ENCODE data around the gene KCND3.

KCND3 gene

DNA sequence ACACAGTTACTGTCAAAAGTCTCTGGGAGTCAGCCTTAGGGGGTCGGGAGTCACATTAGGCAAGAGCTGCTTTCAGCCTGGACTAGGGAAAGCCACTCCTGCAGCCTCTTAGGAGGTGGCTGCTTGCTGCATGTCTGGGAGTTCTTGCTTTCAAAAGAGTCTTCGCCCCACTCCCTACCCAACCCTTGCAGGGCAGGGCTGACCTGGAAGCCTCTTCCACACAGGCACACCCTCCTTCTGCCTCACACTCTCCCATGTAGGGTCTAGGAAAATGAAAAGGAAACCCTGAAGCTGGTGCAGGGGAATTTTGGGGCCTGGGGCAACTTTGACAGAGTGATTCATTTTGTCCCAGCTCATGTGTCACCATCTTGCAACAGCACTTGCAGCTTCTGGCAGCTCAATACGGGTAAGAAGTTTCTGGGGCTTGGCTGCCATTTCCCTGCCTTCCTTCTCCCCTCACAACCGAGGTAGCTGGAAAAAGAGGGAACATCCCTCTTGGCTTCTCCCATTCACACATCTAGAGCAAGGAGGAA is 37.3 kb downstream of the KCND3 start:
- TF ChIP-seq ZNF8 (CRISPR knock-in tag; IDR thresholded peaks at IDR 0.05) (no peak), BACH2 (CRISPR knock-in tag; IDR thresholded peaks at IDR 0.05; ENCODE audit: borderline replicate concordance) (no peak), ZC3H10 (CRISPR knock-in tag; IDR thresholded peaks at IDR 0.05) (no peak), ESRRG (CRISPR knock-in tag; IDR thresholded peaks at IDR 0.05) (no peak), RARB (CRISPR knock-in tag; IDR thresholded peaks at IDR 0.05) (no peak), ZNF70 (CRISPR knock-in tag; IDR thresholded peaks at IDR 0.05) (no peak), TOX (CRISPR knock-in tag; IDR thresholded peaks at IDR 0.05; ENCODE audit: borderline replicate concordance) (no peak), ARNTL (CRISPR knock-in tag; IDR thresholded peaks at IDR 0.05; ENCODE audit: borderline replicate concordance, low read depth) (no peak), PPARA (CRISPR knock-in tag; IDR thresholded peaks at IDR 0.05; ENCODE audit: borderline replicate concordance) (no peak), ISL1 (CRISPR knock-in tag; IDR thresholded peaks at IDR 0.05) (no peak), CSDC2 (CRISPR knock-in tag; IDR thresholded peaks at IDR 0.05) (no peak), ZNF565 (CRISPR knock-in tag; conservative IDR thresholded peaks at IDR 0.05; ENCODE audit: low read depth) (no peak), ZFP30 (CRISPR knock-in tag; IDR thresholded peaks at IDR 0.05) (no peak), OSR1 (CRISPR knock-in tag; IDR thresholded peaks at IDR 0.05) (no peak), SNAI2 (CRISPR knock-in tag; IDR thresholded peaks at IDR 0.05) (no peak)
- TF ChIP-seq, protein P1, sequence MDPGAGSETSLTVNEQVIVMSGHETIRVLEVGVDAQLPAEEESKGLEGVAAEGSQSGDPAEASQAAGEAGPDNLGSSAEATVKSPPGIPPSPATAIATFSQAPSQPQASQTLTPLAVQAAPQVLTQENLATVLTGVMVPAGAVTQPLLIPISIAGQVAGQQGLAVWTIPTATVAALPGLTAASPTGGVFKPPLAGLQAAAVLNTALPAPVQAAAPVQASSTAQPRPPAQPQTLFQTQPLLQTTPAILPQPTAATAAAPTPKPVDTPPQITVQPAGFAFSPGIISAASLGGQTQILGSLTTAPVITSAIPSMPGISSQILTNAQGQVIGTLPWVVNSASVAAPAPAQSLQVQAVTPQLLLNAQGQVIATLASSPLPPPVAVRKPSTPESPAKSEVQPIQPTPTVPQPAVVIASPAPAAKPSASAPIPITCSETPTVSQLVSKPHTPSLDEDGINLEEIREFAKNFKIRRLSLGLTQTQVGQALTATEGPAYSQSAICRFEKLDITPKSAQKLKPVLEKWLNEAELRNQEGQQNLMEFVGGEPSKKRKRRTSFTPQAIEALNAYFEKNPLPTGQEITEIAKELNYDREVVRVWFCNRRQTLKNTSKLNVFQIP (CRISPR knock-in tag; IDR thresholded peaks at IDR 0.05; ENCODE audit: borderline replicate concordance, low read depth) = no peak
- TF ChIP-seq, protein P2, sequence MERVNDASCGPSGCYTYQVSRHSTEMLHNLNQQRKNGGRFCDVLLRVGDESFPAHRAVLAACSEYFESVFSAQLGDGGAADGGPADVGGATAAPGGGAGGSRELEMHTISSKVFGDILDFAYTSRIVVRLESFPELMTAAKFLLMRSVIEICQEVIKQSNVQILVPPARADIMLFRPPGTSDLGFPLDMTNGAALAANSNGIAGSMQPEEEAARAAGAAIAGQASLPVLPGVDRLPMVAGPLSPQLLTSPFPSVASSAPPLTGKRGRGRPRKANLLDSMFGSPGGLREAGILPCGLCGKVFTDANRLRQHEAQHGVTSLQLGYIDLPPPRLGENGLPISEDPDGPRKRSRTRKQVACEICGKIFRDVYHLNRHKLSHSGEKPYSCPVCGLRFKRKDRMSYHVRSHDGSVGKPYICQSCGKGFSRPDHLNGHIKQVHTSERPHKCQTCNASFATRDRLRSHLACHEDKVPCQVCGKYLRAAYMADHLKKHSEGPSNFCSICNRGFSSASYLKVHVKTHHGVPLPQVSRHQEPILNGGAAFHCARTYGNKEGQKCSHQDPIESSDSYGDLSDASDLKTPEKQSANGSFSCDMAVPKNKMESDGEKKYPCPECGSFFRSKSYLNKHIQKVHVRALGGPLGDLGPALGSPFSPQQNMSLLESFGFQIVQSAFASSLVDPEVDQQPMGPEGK (CRISPR knock-in tag; IDR thresholded peaks at IDR 0.05; ENCODE audit: borderline replicate concordance) = no peak
- TF ChIP-seq, protein P3, sequence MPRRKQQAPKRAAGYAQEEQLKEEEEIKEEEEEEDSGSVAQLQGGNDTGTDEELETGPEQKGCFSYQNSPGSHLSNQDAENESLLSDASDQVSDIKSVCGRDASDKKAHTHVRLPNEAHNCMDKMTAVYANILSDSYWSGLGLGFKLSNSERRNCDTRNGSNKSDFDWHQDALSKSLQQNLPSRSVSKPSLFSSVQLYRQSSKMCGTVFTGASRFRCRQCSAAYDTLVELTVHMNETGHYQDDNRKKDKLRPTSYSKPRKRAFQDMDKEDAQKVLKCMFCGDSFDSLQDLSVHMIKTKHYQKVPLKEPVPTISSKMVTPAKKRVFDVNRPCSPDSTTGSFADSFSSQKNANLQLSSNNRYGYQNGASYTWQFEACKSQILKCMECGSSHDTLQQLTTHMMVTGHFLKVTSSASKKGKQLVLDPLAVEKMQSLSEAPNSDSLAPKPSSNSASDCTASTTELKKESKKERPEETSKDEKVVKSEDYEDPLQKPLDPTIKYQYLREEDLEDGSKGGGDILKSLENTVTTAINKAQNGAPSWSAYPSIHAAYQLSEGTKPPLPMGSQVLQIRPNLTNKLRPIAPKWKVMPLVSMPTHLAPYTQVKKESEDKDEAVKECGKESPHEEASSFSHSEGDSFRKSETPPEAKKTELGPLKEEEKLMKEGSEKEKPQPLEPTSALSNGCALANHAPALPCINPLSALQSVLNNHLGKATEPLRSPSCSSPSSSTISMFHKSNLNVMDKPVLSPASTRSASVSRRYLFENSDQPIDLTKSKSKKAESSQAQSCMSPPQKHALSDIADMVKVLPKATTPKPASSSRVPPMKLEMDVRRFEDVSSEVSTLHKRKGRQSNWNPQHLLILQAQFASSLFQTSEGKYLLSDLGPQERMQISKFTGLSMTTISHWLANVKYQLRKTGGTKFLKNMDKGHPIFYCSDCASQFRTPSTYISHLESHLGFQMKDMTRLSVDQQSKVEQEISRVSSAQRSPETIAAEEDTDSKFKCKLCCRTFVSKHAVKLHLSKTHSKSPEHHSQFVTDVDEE (CRISPR knock-in tag; IDR thresholded peaks at IDR 0.05) = no peak
- TF ChIP-seq, protein P4, sequence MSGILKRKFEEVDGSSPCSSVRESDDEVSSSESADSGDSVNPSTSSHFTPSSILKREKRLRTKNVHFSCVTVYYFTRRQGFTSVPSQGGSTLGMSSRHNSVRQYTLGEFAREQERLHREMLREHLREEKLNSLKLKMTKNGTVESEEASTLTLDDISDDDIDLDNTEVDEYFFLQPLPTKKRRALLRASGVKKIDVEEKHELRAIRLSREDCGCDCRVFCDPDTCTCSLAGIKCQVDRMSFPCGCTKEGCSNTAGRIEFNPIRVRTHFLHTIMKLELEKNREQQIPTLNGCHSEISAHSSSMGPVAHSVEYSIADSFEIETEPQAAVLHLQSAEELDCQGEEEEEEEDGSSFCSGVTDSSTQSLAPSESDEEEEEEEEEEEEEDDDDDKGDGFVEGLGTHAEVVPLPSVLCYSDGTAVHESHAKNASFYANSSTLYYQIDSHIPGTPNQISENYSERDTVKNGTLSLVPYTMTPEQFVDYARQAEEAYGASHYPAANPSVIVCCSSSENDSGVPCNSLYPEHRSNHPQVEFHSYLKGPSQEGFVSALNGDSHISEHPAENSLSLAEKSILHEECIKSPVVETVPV (CRISPR knock-in tag; IDR thresholded peaks at IDR 0.05) = no peak
- TF ChIP-seq, protein P5, sequence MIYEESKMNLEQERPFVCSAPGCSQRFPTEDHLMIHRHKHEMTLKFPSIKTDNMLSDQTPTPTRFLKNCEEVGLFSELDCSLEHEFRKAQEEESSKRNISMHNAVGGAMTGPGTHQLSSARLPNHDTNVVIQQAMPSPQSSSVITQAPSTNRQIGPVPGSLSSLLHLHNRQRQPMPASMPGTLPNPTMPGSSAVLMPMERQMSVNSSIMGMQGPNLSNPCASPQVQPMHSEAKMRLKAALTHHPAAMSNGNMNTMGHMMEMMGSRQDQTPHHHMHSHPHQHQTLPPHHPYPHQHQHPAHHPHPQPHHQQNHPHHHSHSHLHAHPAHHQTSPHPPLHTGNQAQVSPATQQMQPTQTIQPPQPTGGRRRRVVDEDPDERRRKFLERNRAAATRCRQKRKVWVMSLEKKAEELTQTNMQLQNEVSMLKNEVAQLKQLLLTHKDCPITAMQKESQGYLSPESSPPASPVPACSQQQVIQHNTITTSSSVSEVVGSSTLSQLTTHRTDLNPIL (CRISPR knock-in tag; IDR thresholded peaks at IDR 0.05; ENCODE audit: low read depth) = no peak
- ATAC-seq = no peak

DNA sequence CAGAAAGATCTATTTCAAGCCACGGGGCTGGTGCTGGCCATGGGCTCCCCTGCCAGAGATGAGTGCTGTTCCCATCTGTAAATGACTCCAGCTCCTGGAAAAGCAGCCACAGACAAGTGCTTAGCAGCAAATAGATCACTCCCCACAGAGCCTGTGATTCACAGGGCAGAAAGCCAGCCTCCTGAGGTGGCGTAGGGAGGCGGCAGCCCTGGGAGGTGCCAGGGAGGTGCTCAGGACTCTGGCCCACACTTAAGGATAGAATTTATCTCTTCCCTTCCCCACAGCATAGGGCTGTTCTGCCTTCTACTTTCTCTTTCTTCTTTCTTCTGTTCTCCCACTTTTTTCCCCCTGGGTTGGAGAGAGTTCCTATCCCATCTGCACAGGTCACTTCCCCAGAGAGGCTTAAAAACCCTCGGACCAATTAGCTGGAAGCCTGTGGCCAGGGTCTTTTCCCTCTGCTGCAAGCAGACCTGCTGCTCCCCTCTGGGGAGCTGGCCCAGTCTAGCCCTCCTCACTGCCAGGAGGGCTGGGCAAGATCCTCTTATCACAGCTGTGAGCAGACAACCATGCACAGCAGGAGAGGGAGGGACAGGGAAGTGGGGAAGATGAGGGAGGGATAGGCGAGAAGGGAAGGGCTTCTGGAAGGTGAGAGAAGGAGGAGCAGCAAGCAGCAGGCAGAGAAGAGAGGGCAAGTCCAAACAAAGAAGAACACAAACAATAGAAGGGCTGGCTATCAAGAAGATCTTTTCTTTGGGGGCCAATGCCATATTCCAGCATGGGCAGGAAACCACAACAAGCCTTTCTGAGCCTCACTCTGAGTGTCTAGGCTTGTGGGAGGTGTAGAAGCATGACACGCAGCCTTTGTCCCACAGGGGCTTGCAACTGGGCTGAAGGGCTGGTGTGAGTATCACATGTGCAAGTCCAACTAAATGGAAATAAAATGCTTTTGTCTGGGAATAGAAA is 41.0 kb downstream of the KCND3 start:
- ATAC-seq = peak; percentile 19; the same call in 1 of the 3 replicates
- TF ChIP-seq, protein P1 (CRISPR knock-in tag; IDR thresholded peaks at IDR 0.05; ENCODE audit: borderline replicate concordance, low read depth) = no peak
- TF ChIP-seq ZNF565 (CRISPR knock-in tag; conservative IDR thresholded peaks at IDR 0.05; ENCODE audit: low read depth) = no peak
- TF ChIP-seq, protein P5 (CRISPR knock-in tag; IDR thresholded peaks at IDR 0.05; ENCODE audit: low read depth) = no peak
- TF ChIP-seq ZNF70 (CRISPR knock-in tag; IDR thresholded peaks at IDR 0.05) = no peak
- TF ChIP-seq, protein P2 (CRISPR knock-in tag; IDR thresholded peaks at IDR 0.05; ENCODE audit: borderline replicate concordance) = no peak
- TF ChIP-seq GLIS3 (CRISPR knock-in tag; IDR thresholded peaks at IDR 0.05) = no peak
- TF ChIP-seq ARNTL (CRISPR knock-in tag; IDR thresholded peaks at IDR 0.05; ENCODE audit: borderline replicate concordance, low read depth) = no peak
- no peak for TF ChIP-seq ESRRG (CRISPR knock-in tag; IDR thresholded peaks at IDR 0.05)
- TF ChIP-seq BACH2 (CRISPR knock-in tag; IDR thresholded peaks at IDR 0.05; ENCODE audit: borderline replicate concordance) = no peak
- TF ChIP-seq ZFP30 (CRISPR knock-in tag; IDR thresholded peaks at IDR 0.05) = no peak
- no peak for TF ChIP-seq TCF4 (CRISPR knock-in tag; IDR thresholded peaks at IDR 0.05; ENCODE audit: borderline replicate concordance)
- TF ChIP-seq OSR1 (CRISPR knock-in tag; IDR thresholded peaks at IDR 0.05) = no peak

Measured in SK-N-SH treated with all-trans-retinoic acid at 6 μM for 48 hours (cell line).